Epithelial cell of esophagus (primary cell): ENCODE data around the gene LRRC17.

ENCODE experiments used
- DNase-seq: peaks from one replicate; pipeline ENCODE4 v3.0.0; 2010; ENCODE audit warnings: low read depth
- H3K4me3 ChIP-seq: 2 replicates; pipeline ENCODE4 v1.5.1; 2011; ENCODE audit warnings: mild to moderate bottlenecking, low read length, control low read depth
- CTCF ChIP-seq: IDR thresholded peaks from 2 replicates; pipeline ENCODE4 v1.5.1; 2011; ENCODE audit warnings: low read depth, mild to moderate bottlenecking, low read length, control low read depth, inconsistent platforms; ENCODE audit not compliant: insufficient read depth; ENCODE audit errors: missing control alignments

LRRC17 gene

GRCh38 chr7:102874166-102874829 is 38.5 kb upstream of the LRRC17 start:
- DNase-seq: peak; percentile 87
- no peak overlapping the region for H3K4me3 ChIP-seq
- TF ChIP-seq CTCF: no peak

GRCh38 chr7:102874966-102875365 is 37.8 kb upstream of the LRRC17 start:
- no peak overlapping the region for H3K4me3 ChIP-seq
- DNase-seq: no peak
- TF ChIP-seq CTCF: no peak

- no peak for TF ChIP-seq CTCF
Observed at GRCh38 chr7:102875700-102876295, 37.0 kb upstream of the LRRC17 start.

GRCh38 chr7:102883098-102883860 is 29.5 kb upstream of the LRRC17 start:
- H3K4me3 ChIP-seq: peak overlapping the region; percentile 10
- no peak for TF ChIP-seq CTCF
- DNase-seq: peak; percentile 80

More at GRCh38 chr7:102875700-102876295, 37.0 kb upstream of the LRRC17 start:
- peak; percentile 99 for DNase-seq
- H3K4me3 ChIP-seq: no peak overlapping the region

- TF ChIP-seq CTCF: no peak
- no peak overlapping the region for H3K4me3 ChIP-seq
- no peak for DNase-seq
Observed at GRCh38 chr7:102888561-102889233, 24.1 kb upstream of the LRRC17 start.

- no peak for TF ChIP-seq CTCF
- H3K4me3 ChIP-seq: no peak overlapping the region
- DNase-seq: no peak
Observed at GRCh38 chr7:102889851-102890250, 22.9 kb upstream of the LRRC17 start.
